ENCODE results near the gene CDK12. TPM values are rescaled to one million over a fixed set of nuclear protein-coding genes. Genes with fewer than 3 reads are reported as not detected.

The CDK12 gene
- total and polyA plus RNA-seq, 2 experiments from 2014 or later, result 20.9 to 55.3 TPM

GRCh38 chr17:39450051-39450450 is 11.2 kb upstream of the CDK12 start (continued):
- TF ChIP-seq ETS1 (IDR thresholded peaks at IDR 0.05), result no peak
- no peak for TF ChIP-seq POLR2AphosphoS5 (IDR thresholded peaks at IDR 0.05; ENCODE audit: low read depth)
- TF ChIP-seq NANOG (IDR thresholded peaks at IDR 0.05; ENCODE audit: borderline replicate concordance), result no peak
- TF ChIP-seq CREB1 (CRISPR knock-in tag; IDR thresholded peaks at IDR 0.05; ENCODE audit: low read depth), result no peak
- no peak for TF ChIP-seq REST (IDR thresholded peaks at IDR 0.05; ENCODE audit: unreplicated experiment)
- TF ChIP-seq ZNF331 (CRISPR knock-in tag; IDR thresholded peaks at IDR 0.05; ENCODE audit: low read depth), result no peak

- peaks cover 15% of the 10 kb centered on the region for H3K36me3 ChIP-seq (ENCODE audit: insufficient read depth)
- no peak within 1 kb of the TSS for H2AFZ ChIP-seq
- Mint-ChIP-seq H3K4me3 (peak within 1 kb of the TSS; percentile 99), H3K4me1 (peaks cover 5% of the 10 kb centered on the region), H3K27ac (peak within 1 kb of the TSS; percentile 99), H3K27me3 (ENCODE audit: insufficient read depth, low read depth, poor library complexity) (peaks cover 16% of the 10 kb centered on the region), H3K36me3 (ENCODE audit: low read depth) (peaks cover 25% of the 10 kb centered on the region; the same call in 2 of the 3 replicates), H3K9me3 (no peaks in the 10 kb centered on the region)
- H3K9me2 ChIP-seq (ENCODE audit: insufficient read depth), result no peaks in the 10 kb centered on the region
- peaks cover 48% of the 10 kb centered on the region for H3K79me2 ChIP-seq (replicated peaks; ENCODE audit: insufficient read depth)
- H3K4me3 ChIP-seq, result peak within 1 kb of the TSS; percentile 66
- H3K27me3 ChIP-seq (ENCODE audit: insufficient read depth), result no peaks in the 10 kb centered on the region
- H3K4me1 ChIP-seq (ENCODE audit: insufficient read depth), result peaks cover 8% of the 10 kb centered on the region
- peaks cover 13% of the 10 kb centered on the region; the same call in 1 of the 2 replicates for H4K20me1 ChIP-seq (replicated peaks; ENCODE audit: insufficient read depth)
- peak within 1 kb of the TSS; percentile 74 for H3K27ac ChIP-seq (ENCODE audit: low read depth)
- H3F3A ChIP-seq (replicated peaks; ENCODE audit: low read depth), result peaks cover 9% of the 10 kb centered on the region; the same call in 1 of the 2 replicates
- peak; percentile 95 for ATAC-seq
- peak; percentile 100 for DNase-seq (ENCODE audit: low spot score)
- H3K4me2 ChIP-seq, result peak within 1 kb of the TSS; percentile 88
- TF ChIP-seq POLR2AphosphoS5 (IDR thresholded peaks at IDR 0.05; ENCODE audit: low read depth) (peak; percentile 84), ZNF462 (CRISPR knock-in tag; IDR thresholded peaks at IDR 0.05) (no peak), ETS1 (IDR thresholded peaks at IDR 0.05) (peak; percentile 55), CREB1 (CRISPR knock-in tag; IDR thresholded peaks at IDR 0.05; ENCODE audit: low read depth) (no peak), STAT1 (IDR thresholded peaks at IDR 0.05; ENCODE audit: unreplicated experiment) (no peak), ZNF114 (CRISPR knock-in tag; IDR thresholded peaks at IDR 0.05) (no peak), ZNF331 (CRISPR knock-in tag; IDR thresholded peaks at IDR 0.05; ENCODE audit: low read depth) (no peak)
Observed at GRCh38 chr17:39450847-39451581, 10.3 kb upstream of the CDK12 start, which contains the start of gene MED1. Gene MED1, minus strand, starts transcription at chr17:39451263. Its CDS starts 201 bp downstream, at chr17:39451062.
